Left cardiac atrium (tissue), 4 donors: ENCODE results near the gene LPAR3. TPM values are rescaled to one million over a fixed set of nuclear protein-coding genes. Genes with fewer than 3 reads are reported as not detected.

Source experiments
- ATAC-seq, 2 donors: fragments of 200-7000 bp; cut with Tn5 transposase; one replicate each; pipeline ENCODE4 v1.9.1; 2020; ENCODE audit warnings: mild to moderate bottlenecking in 2 of 2, moderate library complexity in 2 of 2
- DNase-seq: peaks from one replicate; pipeline ENCODE4 v3.0.0-alpha.2; 2020
- intact Hi-C, 2 donors: fragments of 100-400 bp; cut with DNase I; formaldehyde crosslinking; loops; one replicate each; pipeline versions ENCODE4 v1.14.1 to v1.15.1; 2022 to 2023
- total RNA-seq, 2 donors: library from RNA; stranded (reverse); fragmentation: NEBNext Ultra II Directional; extraction: Animal tissue kit (Norgen Biotek cat#: 25700); gene quantifications; one replicate each; pipeline ENCODE4 v1.2.1, GENCODE V29; 2021
- donor health status: DM: no; HTN: yes; CAD: no.
- donor health status: DM: no; HTN: yes; CAD: no; lungs with severe emphysema.
- donor health status: DM: yes; HTN: yes; CAD: no.
- donor health status: Dilated cardiomyopathy.

The LPAR3 gene
- total RNA-seq, 2 donors from 2014 or later = 22.1 to 29.9 TPM

DNA sequence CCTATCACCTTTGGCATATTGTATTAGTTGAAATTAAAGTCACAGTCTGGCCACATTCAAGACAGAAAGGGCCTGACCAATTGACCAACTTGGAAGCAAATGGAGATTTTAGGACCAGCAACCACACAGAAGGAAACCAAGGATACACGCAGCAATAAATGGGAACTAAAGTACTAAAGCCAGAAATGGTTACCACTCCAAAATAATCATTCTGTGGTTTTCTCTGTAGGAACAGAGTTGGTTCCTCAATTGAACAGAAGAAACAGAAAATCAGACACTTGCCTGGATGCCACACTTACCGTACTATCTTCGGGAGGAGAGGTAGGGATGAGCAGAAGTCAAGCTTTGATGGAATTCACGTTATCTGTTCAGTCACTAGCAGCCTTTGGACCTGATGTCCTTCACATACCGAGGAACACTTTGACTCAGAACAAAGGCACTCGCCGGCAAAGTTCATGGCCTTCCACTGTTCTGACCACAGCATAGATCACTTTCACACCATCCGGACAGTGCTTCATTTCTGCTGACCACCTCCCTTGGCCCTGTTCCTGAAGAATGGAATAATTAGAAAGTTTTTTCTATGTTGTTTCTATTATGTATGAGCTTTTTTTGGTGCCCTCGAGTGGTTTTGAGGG lies 96.9 kb downstream of the LPAR3 start:
- ATAC-seq = peak in 1 of 2 donors; percentile 79
- no peak for DNase-seq
- intact Hi-C loops = loop anchor here in 1 of 2 donors (10.0 kb wide), 1 partner anchor 89 kb away; no protein-coding TSS in a partner anchor

- DNase-seq (no peak), ATAC-seq (no peak)
- intact Hi-C loops = loop anchor here in 1 of 2 donors (10.0 kb wide), 1 partner anchor 90 kb away; no protein-coding TSS in a partner anchor
Measured at GRCh38 chr1:84795213-84795612, 97.8 kb downstream of the LPAR3 start.

- ATAC-seq = no peak
- intact Hi-C loops = loop anchor here in 1 of 2 donors (10.0 kb wide), 1 partner anchor 92 kb away; no protein-coding TSS in a partner anchor
- no peak for DNase-seq
Measured at GRCh38 chr1:84792421-84792820, 100.6 kb downstream of the LPAR3 start.

DNA sequence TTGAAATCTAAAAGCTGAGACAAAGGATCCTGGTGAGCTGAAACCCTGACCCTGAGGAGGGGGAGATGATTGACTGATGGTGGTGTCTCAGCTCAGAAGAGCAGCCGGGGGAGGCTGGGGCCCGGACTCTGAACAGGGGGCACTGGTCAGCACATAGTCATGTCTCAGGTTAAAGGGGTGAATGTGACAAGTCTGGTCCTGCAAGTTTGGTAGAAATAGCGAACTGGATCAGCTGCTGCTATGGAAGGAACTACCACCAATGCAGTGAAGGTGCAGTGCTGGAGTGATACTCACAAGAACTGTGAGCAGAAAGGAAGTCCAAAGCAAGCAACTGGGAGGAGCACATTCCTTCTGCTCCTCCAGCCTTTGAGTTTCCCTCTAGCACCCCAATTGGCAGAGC lies 104.0 kb downstream of the LPAR3 start:
- no peak for DNase-seq
- intact Hi-C loops = no loop called here
- no peak for ATAC-seq

- intact Hi-C loops = no loop called here
- DNase-seq = no peak
- no peak for ATAC-seq
Measured at GRCh38 chr1:84785271-84786036, 107.6 kb downstream of the LPAR3 start.

- ATAC-seq (no peak), DNase-seq (no peak)
- intact Hi-C loops = no loop called here
Measured at GRCh38 chr1:84782881-84783280, 110.1 kb downstream of the LPAR3 start.

- intact Hi-C loops = no loop called here
- peak; percentile 70 to 78 for ATAC-seq
- peak; percentile 73 for DNase-seq
Measured at GRCh38 chr1:84781946-84782771, 110.8 kb downstream of the LPAR3 start.

GRCh38 chr1:84780000-84780716 lies 112.8 kb downstream of the LPAR3 start:
- ATAC-seq (peak in 1 of 2 donors; percentile 55), DNase-seq (no peak)
- intact Hi-C loops = loop anchor here in 1 of 2 donors (10.0 kb wide), 1 partner anchor 845 kb away; no protein-coding TSS in a partner anchor

DNA sequence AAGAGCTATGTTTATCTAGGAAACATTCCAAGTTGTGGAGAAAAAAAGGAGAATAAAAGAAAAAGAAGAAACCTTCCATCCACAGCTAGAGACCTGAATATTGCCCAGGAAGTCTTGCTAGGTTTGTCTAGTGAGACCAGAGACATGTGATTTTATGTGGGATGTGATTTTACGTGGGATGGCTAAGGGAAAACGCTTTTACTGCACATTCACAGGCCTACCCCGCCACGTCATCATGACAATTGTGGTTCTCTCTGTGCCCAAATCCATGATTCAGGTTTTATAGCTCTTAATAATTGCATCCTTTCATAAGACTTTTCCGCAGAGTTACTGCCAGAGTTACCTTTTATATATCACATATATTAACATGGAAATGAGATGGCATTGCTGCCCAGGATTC lies 116.4 kb downstream of the LPAR3 start:
- no peak for DNase-seq
- intact Hi-C loops = loop anchor here in 1 of 2 donors (10.0 kb wide), 1 partner anchor 842 kb away; no protein-coding TSS in a partner anchor

GRCh38 chr1:84775535-84775920 lies 117.5 kb downstream of the LPAR3 start:
- ATAC-seq (no peak), DNase-seq (no peak)
- intact Hi-C loops = loop anchor here in 1 of 2 donors (10.0 kb wide), 1 partner anchor 841 kb away; no protein-coding TSS in a partner anchor

More for the DNA sequence above, 116.4 kb downstream of the LPAR3 start:
- no peak for ATAC-seq

DNA sequence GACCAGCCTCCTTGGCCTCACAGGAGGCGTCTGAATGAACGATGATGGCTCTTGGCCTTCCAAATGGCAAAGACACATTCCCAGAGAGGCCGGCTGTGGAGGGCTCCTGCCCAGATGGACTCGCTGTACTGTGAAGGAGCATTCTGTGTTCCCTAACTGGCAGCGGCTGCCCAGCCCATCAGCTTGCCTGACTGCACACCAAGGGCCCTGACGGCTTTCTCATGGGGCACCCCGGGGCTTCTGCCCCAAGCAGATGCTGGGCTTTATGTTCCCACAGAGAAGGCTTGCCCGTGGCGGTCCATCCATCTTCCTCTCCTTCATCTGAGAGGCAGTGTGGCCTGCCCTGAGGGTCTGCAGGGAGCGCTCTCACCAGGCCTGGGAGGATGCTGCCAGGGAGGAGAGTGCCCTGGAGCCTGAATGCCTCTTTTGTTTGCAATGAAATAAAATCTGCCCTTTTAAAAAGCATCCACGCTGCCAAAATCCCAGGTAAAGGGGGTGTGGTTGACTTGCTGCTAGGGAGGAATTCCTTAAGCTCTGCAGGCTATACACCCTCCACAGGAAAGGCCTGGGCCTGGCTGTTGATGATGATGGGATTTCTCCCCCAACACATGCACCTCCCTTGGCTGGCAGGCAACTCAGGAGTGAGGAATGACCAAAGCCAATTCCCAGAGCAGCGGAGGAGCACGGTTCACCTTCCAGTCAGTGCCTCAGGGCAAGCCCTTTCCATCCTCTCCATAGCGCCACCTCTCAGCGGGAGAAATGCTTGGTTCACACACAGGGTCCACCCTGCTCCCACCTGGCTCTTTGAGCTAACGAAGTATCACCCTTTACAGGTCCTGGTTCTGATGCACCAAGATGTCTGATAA lies 118.1 kb downstream of the LPAR3 start:
- ATAC-seq (no peak), DNase-seq (no peak)
- intact Hi-C loops = loop anchor here in 1 of 2 donors (5.0 to 10.0 kb wide), 2 partner anchors 162 to 840 kb away; no protein-coding TSS in a partner anchor

GRCh38 chr1:84773933-84774497 lies 119.0 kb downstream of the LPAR3 start:
- intact Hi-C loops = loop anchor here in 1 of 2 donors (5.0 to 10.0 kb wide), 2 partner anchors 163 to 839 kb away; no protein-coding TSS in a partner anchor
- ATAC-seq (no peak), DNase-seq (no peak)

DNA sequence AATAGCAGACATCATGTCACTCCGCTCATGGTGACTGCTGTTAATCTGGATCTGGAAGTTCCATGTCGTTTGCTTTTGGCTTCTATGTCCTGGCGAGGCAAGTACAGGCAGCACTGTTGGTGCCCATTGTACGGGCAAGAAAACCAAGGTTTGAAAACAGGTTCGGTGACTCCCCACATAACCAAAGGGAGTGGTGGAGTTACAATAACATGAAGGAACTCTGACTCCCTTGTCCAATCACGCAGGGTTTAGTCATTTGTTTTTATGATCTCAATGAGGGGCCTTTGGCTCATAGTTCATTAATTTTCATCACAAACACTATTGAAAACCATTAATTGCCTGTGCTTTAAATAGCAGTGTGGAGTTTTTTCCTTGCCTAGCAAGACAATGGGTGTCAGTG lies 119.8 kb downstream of the LPAR3 start:
- DNase-seq = no peak
- intact Hi-C loops = loop anchor here in 1 of 2 donors (5.0 to 10.0 kb wide), 2 partner anchors 164 to 838 kb away; no protein-coding TSS in a partner anchor
- no peak for ATAC-seq

- intact Hi-C loops = loop anchor here in 1 of 2 donors (5.0 to 10.0 kb wide), 2 partner anchors 165 to 838 kb away; no protein-coding TSS in a partner anchor
- ATAC-seq (peak; percentile 87 to 89), DNase-seq (peak; percentile 85)
Measured at GRCh38 chr1:84772428-84772943, 120.5 kb downstream of the LPAR3 start.

DNA sequence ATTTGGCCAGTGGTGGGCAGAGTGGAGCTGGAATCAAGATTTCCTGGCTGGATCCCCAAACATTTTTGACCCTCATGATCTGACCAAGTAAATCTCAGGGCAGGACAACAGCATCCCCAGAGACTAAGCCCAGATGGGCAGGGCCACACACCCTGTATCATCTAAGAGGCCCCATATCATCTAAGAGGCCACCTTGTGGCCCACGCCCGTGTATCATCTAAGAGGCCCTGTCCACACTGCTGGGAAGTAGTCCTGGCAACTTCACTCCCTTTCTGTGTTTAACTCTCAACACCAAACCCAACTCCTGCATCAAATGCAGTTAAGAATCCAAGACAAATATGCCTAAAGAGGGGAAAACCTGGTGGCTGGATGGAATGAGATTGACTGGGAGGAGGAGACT lies 121.1 kb downstream of the LPAR3 start:
- DNase-seq = no peak
- ATAC-seq = peak; percentile 12 to 17
- intact Hi-C loops = loop anchor here in 1 of 2 donors (5.0 to 10.0 kb wide), 2 partner anchors 165 to 837 kb away; no protein-coding TSS in a partner anchor

DNA sequence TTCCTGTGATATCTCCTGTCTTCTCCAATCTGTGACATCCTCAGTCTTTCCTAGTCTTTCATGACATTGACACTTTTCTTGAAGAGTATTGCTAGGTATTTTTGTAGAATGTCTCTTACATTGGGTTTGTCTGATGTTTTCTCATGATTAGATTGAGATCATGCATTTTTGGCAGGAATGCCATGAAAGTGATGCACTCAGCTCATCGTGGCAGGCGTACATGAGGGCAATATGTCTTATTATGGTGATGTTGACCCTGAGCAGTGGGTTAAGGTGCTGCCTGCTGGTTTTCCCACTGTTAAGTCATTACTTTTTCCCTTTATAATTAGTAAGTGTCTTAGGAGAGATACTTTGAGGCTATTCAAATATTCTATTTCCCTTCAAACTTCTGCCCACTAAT lies 122.5 kb downstream of the LPAR3 start:
- DNase-seq (no peak), ATAC-seq (no peak)
- intact Hi-C loops = loop anchor here in 1 of 2 donors (5.0 to 10.0 kb wide), 2 partner anchors 167 to 836 kb away; no protein-coding TSS in a partner anchor

GRCh38 chr1:84769636-84770035 lies 123.4 kb downstream of the LPAR3 start:
- intact Hi-C loops = loop anchor here in 1 of 2 donors (5.0 to 10.0 kb wide), 2 partner anchors 168 to 835 kb away; no protein-coding TSS in a partner anchor
- DNase-seq (no peak), ATAC-seq (no peak)
